NCI-H2227 (cell line): ENCODE measurements around the gene VASN.
"Not testable (repeated sequence)": the region's sequence is repeated elsewhere in the genome, so short reads cannot be mapped to it uniquely, and the experiment has no call there.

Experiments
- DNase-seq: peaks from one replicate; lab custom pipeline; 2025; ENCODE audit not compliant: unreplicated experiment; lab: John Stamatoyannopoulos, UW

Gene VASN

DNA sequence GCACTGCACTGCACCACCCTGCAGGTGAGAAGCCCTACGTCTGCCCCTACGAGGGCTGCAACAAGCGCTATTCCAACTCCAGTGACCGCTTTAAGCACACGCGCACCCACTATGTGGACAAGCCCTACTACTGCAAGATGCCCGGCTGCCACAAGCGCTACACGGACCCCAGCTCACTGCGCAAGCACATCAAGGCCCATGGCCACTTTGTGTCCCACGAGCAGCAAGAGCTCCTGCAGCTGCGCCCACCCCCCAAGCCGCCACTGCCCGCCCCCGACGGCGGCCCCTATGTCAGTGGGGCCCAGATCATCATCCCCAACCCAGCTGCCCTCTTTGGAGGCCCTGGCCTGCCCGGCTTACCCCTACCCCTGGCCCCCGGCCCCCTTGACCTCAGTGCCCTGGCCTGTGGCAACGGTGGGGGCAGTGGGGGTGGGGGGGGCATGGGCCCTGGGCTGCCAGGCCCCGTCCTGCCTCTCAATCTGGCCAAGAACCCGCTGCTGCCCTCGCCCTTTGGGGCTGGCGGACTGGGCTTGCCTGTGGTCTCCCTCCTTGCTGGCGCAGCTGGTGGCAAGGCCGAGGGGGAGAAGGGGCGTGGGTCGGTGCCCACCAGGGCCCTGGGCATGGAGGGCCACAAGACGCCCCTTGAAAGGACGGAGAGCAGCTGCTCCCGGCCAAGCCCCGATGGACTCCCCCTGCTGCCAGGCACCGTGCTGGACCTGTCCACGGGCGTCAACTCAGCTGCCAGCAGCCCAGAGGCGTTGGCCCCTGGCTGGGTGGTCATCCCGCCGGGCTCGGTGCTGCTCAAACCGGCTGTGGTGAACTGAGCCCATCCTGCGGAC, 34.7 kb upstream of the VASN start:
- no peak for DNase-seq

DNA sequence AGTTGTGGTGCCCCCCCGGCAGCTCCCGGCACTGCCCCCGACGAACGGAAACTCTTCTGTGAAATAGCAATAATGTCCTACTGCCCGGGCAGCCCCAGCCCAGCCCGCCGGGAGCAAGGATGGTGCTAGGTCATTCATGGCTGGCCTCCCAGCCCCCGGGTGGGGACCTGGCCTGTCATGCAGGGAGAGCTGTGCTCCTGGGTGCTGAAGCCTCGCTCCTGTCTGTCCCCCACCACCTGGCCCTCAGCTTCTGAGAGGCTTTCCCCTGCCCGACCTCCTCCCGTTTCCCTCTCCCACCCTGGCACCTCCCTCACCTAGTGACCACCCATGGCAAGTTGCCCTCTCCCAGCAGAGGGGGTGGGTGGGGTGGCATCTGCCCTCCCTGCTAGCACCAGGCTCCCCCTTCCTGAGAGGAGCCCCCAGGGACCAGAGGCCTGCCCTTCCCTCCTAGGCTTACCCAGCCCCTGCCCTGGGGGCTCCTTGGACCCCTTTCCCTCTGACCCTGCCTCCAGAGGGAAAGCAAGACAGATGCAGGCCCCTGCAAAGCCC, 34.0 kb upstream of the VASN start:
- no peak for DNase-seq

GRCh38 chr16:4338125-4338582, 33.5 kb upstream of the VASN start:
- DNase-seq: no peak

GRCh38 chr16:4338712-4339299, 32.8 kb upstream of the VASN start:
- DNase-seq: no peak

- DNase-seq: no peak
Measured at GRCh38 chr16:4339455-4339854, 32.2 kb upstream of the VASN start.

GRCh38 chr16:4339909-4340308, 31.7 kb upstream of the VASN start:
- DNase-seq: peak; percentile 71

DNA sequence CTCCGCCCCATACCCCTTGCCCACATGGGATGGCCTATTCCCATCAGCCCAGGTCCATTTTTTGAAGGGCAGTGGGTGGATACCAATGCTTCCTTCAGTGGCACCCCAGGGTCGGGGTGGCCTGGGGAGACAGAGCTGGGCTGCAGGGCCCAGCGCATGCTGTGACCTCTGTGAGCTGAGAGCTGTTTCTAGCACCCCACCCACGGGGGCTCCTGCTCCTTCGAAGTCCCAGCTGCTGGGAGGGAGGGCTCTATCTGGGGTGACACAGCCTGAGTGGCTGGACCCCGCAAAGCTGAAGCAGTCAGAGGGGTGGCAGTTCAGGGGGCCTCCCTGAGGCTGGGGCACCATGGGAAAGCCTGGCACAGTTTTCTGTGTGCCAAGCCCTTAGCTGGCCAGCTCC, 31.2 kb upstream of the VASN start:
- no peak for DNase-seq

DNA sequence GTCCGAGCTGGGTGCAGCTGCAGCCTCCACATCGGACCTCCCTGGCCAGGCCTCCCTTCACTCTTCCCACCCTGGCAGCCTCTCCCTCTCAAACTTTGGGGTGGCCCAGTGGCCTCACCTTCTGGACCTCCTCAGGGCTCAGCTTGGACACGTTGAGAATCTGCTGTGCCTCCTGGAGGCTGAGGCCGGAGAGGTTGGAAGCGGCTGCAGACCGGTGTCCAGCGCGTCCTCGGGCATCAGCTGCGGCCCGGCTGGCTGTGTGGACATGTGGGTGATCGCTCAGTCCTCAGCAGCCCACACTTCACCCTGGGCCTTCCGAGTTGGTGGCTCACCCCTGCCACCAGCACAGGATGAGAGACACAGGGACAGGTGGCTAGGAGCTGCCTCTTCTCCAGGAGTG, 30.4 kb upstream of the VASN start:
- no peak for DNase-seq

GRCh38 chr16:4342866-4343744, 28.5 kb upstream of the VASN start:
- DNase-seq: no peak

- not testable (repeated sequence) for DNase-seq
Measured at GRCh38 chr16:4344300-4344982, 27.2 kb upstream of the VASN start.

- peak; percentile 75 for DNase-seq
Measured at GRCh38 chr16:4344983-4345835, 26.4 kb upstream of the VASN start.

DNA sequence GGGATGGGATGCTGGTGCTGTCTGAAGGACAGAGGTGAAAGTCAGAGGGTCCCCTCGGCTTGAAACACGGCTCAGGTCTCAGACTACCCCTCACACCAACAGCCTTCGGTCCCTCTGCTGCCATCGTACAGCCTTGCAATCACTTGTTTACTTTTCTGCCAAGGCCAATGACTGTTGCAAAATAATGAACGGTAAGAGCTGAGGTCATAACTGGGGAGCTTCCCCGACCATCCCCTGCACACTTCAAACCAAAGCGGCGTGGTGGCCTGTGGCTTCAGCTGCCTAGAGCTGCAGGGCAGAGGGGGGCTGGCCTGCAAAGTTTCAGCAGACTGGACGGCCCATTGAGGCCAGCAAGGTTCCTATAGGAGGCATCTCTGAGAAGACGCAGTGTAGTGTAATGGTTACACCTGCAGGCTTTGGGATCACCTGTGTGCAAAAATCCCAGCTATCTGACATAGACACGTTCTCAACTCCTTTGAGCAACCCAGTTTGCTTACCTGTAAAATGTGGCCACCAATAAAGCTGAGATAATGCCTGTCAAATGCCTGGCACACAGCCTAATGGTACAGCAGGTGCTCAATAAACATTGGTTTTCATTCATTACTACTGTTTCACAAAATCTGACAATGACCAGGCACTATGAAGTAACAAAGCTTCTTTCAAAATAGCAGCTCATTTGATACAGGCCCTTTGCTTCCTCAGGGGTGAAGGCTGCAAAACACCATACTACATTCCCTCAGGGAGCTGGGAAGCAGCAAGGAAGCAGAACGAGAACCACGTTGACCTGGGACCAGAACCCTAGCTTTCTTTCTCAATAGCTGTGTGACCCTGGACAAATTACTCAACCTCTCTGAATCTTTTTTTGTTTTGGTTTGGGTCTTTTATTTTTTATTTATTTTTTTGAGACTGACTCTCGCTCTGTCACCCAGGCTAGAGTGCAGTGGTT, 25.5 kb upstream of the VASN start:
- DNase-seq: no peak

- no peak for DNase-seq
Measured at GRCh38 chr16:4347010-4347409, 24.6 kb upstream of the VASN start.

DNA sequence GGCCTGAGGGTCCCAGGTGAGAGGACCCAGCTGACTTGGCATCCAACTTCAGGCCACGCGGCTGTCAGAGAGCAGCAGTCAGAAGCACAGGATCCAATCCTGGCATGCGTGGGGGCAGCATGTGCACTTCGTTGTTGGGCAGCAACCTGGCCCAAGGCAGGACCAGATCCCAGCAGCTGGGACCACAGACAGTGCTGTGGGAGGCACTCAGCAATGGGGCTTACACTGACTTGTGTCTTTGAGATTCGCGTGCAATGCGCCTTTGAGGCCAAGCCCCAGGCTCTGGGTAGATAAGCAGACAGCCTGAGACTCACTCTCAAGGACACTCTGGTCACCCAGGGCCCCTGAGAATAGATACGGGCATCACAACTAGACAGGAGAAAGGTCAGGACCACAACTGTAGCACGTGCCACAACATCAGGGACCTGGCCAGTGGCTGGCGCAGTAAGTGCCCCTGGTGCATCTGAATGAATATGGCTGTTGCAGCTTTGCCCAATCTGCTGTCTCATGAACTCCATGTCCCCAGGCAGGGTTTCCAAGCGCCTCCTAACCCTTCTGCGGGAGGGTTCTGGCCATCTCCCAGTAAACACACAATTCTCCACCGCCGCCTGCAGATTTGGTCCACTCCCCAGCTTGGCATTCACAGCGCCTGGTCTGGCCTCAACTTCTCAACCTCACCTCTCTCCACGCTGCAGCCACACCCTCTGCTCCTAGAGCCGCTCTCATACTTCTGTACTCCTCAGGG, 23.7 kb upstream of the VASN start:
- DNase-seq: no peak

DNA sequence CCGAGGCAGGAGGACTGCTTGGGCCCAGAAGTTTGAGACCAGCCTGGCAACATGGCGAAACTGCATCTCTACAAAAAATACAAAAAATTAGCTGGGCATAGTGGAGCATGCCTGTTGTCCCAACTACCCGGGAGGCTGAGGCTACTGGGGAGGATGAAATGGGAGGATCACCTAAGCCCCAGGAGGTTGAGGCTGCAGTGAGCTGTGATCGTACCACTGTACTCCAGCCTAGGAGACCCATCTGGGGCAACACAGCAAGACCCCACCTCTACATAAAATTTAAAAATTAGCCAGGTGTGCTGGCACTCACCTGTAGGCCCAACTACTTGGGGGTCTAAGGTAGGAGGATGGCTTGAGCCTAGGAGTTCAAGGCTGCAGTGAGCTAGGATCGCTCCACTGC, 22.3 kb upstream of the VASN start:
- no peak for DNase-seq

GRCh38 chr16:4350365-4350786, 21.3 kb upstream of the VASN start:
- no peak for DNase-seq

DNA sequence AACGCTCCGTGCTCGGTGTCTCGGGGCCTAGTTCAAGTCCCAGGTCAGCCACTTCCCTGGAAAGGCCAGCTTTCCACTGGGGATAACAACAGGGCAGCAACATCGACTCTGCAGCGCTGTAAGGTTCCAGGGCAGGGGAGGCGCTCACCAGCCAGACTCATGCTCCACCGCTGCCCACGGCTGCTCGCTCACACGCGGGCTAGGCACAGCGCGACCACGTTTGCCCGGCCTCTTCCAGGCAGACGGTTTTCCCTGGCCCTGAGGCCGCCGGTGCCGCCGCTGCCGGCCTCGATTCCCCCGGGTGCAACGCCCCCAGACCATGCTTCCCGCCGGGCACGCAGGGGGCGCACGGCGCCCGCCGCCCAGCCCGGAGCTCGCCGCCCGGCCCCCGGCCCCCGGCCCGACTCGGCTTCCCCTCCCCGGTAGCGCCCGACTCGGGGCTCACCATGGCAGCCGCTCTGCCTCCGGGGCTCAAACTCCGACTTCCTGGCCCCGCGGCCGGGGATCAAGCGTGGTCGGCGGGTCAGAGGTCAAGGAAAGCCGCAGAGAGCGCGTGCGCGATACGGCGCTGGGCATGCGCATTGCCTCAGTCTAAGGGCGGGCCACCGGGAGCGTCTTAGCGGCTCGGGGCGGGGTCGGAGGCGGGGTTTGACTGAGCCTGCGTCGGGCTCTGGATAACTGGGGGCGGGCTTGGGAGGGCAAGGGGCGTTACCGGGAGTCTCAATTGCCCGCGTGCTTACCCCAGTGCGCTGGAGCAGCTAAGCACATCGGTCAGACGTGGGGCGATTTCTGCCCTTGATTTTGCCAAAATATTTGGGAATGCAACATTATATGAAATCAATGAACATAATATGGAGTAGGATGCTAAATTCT, 20.6 kb upstream of the VASN start, which contains the start of gene PAM16:
TSS of gene PAM16 (minus strand) at position 535 of the 873 bp plus-strand sequence. CDS start at position 448, 87 bp downstream.
- peak; percentile 97 for DNase-seq
